ENCODE measurements around the gene TNFRSF8.

DNA sequence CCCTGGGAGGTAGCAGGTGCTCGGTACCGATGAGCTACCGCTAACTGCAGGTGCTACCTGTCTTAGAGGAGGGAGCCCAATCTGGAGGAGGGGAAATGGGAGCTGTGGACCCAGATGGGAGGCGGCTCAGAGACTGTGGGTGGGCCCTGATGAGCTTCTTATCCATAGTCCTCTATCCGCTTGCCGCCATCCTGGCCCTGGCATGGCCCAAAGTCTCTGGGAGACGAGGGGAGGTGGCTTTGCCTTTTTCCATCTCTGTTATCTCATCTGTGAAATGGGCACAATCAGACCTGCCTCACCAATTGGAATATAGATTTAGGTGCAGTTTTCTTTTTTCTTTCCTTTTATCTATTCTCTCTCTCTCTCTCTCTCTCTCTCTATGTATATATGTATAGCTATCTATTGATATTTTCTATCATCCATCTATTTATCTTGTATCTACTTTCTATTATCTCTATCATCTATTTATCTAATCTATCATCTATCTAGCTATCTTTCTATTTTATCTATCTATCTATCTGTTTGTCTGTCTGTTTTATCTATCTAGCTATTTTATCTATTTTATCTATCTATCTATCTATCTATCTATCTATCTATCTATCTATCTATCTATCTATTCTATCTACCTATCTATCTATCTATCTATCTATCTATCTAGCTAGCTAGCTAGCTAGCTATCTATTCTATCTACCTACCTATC lies 120.1 kb downstream of the TNFRSF8 start:
- TF ChIP-seq, protein P1, sequence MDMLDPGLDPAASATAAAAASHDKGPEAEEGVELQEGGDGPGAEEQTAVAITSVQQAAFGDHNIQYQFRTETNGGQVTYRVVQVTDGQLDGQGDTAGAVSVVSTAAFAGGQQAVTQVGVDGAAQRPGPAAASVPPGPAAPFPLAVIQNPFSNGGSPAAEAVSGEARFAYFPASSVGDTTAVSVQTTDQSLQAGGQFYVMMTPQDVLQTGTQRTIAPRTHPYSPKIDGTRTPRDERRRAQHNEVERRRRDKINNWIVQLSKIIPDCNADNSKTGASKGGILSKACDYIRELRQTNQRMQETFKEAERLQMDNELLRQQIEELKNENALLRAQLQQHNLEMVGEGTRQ (IDR thresholded peaks at IDR 0.05), result no peak
- TF ChIP-seq RARB (CRISPR knock-in tag; IDR thresholded peaks at IDR 0.05), result no peak
- no peak for TF ChIP-seq SMC3 (IDR thresholded peaks at IDR 0.05)
- TF ChIP-seq FOXS1 (CRISPR knock-in tag; IDR thresholded peaks at IDR 0.05), result no peak
- no peak for TF ChIP-seq CEBPB (IDR thresholded peaks at IDR 0.05)
- no peak for TF ChIP-seq SREBF2 (IDR thresholded peaks at IDR 0.05)
- no peak for TF ChIP-seq CTCF (IDR thresholded peaks at IDR 0.05)
- TF ChIP-seq, protein P2, sequence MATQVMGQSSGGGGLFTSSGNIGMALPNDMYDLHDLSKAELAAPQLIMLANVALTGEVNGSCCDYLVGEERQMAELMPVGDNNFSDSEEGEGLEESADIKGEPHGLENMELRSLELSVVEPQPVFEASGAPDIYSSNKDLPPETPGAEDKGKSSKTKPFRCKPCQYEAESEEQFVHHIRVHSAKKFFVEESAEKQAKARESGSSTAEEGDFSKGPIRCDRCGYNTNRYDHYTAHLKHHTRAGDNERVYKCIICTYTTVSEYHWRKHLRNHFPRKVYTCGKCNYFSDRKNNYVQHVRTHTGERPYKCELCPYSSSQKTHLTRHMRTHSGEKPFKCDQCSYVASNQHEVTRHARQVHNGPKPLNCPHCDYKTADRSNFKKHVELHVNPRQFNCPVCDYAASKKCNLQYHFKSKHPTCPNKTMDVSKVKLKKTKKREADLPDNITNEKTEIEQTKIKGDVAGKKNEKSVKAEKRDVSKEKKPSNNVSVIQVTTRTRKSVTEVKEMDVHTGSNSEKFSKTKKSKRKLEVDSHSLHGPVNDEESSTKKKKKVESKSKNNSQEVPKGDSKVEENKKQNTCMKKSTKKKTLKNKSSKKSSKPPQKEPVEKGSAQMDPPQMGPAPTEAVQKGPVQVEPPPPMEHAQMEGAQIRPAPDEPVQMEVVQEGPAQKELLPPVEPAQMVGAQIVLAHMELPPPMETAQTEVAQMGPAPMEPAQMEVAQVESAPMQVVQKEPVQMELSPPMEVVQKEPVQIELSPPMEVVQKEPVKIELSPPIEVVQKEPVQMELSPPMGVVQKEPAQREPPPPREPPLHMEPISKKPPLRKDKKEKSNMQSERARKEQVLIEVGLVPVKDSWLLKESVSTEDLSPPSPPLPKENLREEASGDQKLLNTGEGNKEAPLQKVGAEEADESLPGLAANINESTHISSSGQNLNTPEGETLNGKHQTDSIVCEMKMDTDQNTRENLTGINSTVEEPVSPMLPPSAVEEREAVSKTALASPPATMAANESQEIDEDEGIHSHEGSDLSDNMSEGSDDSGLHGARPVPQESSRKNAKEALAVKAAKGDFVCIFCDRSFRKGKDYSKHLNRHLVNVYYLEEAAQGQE (IDR thresholded peaks at IDR 0.05), result no peak
- no peak for TF ChIP-seq CBX8 (IDR thresholded peaks at IDR 0.05)
- no peak for TF ChIP-seq JUNB (IDR thresholded peaks at IDR 0.05)
- TF ChIP-seq, protein P3, sequence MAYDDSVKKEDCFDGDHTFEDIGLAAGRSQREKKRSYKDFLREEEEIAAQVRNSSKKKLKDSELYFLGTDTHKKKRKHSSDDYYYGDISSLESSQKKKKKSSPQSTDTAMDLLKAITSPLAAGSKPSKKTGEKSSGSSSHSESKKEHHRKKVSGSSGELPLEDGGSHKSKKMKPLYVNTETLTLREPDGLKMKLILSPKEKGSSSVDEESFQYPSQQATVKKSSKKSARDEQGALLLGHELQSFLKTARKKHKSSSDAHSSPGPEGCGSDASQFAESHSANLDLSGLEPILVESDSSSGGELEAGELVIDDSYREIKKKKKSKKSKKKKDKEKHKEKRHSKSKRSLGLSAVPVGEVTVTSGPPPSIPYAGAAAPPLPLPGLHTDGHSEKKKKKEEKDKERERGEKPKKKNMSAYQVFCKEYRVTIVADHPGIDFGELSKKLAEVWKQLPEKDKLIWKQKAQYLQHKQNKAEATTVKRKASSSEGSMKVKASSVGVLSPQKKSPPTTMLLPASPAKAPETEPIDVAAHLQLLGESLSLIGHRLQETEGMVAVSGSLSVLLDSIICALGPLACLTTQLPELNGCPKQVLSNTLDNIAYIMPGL (CRISPR knock-in tag; IDR thresholded peaks at IDR 0.05; ENCODE audit: borderline replicate concordance), result no peak
- TF ChIP-seq EP300 (IDR thresholded peaks at IDR 0.05), result no peak
- no peak for TF ChIP-seq POLR2A (IDR thresholded peaks at IDR 0.05; ENCODE audit: low read length)
- no peak for TF ChIP-seq MYC (IDR thresholded peaks at IDR 0.05; ENCODE audit: borderline replicate concordance, low read length)

Measured in A549 (cell line).